Smooth muscle cell (in vitro differentiated cells): ENCODE results near the gene PLCH2. TPM values are rescaled to one million over a fixed set of nuclear protein-coding genes. Genes with fewer than 3 reads are reported as not detected.

Experiments
- DNase-seq: peaks from one replicate; lab custom pipeline; 2025; ENCODE audit not compliant: unreplicated experiment; lab: John Stamatoyannopoulos, UW
- H2AFZ ChIP-seq: fragments of 200-600 bp; sonication (generic); 2 replicates; pipeline ENCODE4 v1.6.0; 2016; ENCODE audit warnings: antibody characterized with exemption, low read depth, mild to moderate bottlenecking
- H3F3A ChIP-seq: fragments of 200-600 bp; sonication (generic); 2 replicates; pipeline ENCODE4 v1.6.0; 2017; ENCODE audit warnings: antibody characterized with exemption, low read depth
- H3K27ac ChIP-seq: fragments of 200-600 bp; sonication (generic); 2 replicates; pipeline ENCODE4 v1.5.1; 2016; ENCODE audit warnings: low read depth, mild to moderate bottlenecking
- H3K27me3 ChIP-seq: fragments of 200-600 bp; sonication (generic); 2 replicates; pipeline ENCODE4 v1.6.1; 2016; ENCODE audit warnings: low read depth, mild to moderate bottlenecking
- H3K36me3 ChIP-seq: fragments of 200-600 bp; sonication (generic); 2 replicates; pipeline ENCODE4 v1.5.1; 2016; ENCODE audit warnings: low read depth
- H3K4me1 ChIP-seq: fragments of 200-600 bp; sonication (generic); 2 replicates; pipeline ENCODE4 v1.5.1; 2016; ENCODE audit warnings: low read depth
- H3K4me2 ChIP-seq: fragments of 200-600 bp; sonication (generic); 2 replicates; pipeline ENCODE4 v1.6.0; 2016; ENCODE audit warnings: mild to moderate bottlenecking
- H3K4me3 ChIP-seq: fragments of 200-600 bp; sonication (generic); 2 replicates; pipeline ENCODE4 v1.5.1; 2016; ENCODE audit warnings: mild to moderate bottlenecking
- H3K79me2 ChIP-seq: fragments of 200-600 bp; sonication (generic); 2 replicates; pipeline ENCODE4 v1.6.0; 2016; ENCODE audit warnings: low read depth, mild to moderate bottlenecking
- H3K9ac ChIP-seq: fragments of 200-600 bp; sonication (generic); 2 replicates; pipeline ENCODE4 v1.6.0; 2016; ENCODE audit warnings: low read depth
- H3K9me3 ChIP-seq: fragments of 200-600 bp; sonication (generic); replicated peaks from 2 replicates; pipeline ENCODE4 v1.5.1; 2016; ENCODE audit warnings: low read depth
- H4K20me1 ChIP-seq: fragments of 200-600 bp; sonication (generic); 2 replicates; pipeline ENCODE4 v1.6.0; 2016; ENCODE audit warnings: low read depth
- WGBS: methylation state at CpG from one replicate; pipeline ENCODE4 v1.1.7; 2016; ENCODE audit warnings: low lambda C conversion rate; 5-methylcytosine and 5-hydroxymethylcytosine counted together
- polyA plus RNA-seq: library from polyadenylated mRNA; unstranded; fragments of >200 nt; fragmentation: Nextera tagmentation; extraction: Ambion mirVana; gene quantifications from 2 replicates; pipeline ENCODE4 v1.2.1, GENCODE V29; 2016
- total RNA-seq: library from RNA; depleted of rRNA; stranded (reverse); fragments of >200 nt; gene quantifications from 2 replicates; pipeline ENCODE4 v1.2.3, GENCODE V29; 2014
- TF ChIP-seq, protein P1 (sequence below): fragments of 200-600 bp; sonication (generic); IDR thresholded peaks from 2 replicates; pipeline ENCODE4 v1.5.1; 2017; ENCODE audit warnings: borderline replicate concordance, mild to moderate bottlenecking, antibody characterized with exemption; ENCODE audit not compliant: insufficient read depth, poor library complexity, severe bottlenecking

The PLCH2 gene
- total and polyA plus RNA-seq, 2 experiments from 2014 or later: 0.09 to 0.13 TPM

DNA sequence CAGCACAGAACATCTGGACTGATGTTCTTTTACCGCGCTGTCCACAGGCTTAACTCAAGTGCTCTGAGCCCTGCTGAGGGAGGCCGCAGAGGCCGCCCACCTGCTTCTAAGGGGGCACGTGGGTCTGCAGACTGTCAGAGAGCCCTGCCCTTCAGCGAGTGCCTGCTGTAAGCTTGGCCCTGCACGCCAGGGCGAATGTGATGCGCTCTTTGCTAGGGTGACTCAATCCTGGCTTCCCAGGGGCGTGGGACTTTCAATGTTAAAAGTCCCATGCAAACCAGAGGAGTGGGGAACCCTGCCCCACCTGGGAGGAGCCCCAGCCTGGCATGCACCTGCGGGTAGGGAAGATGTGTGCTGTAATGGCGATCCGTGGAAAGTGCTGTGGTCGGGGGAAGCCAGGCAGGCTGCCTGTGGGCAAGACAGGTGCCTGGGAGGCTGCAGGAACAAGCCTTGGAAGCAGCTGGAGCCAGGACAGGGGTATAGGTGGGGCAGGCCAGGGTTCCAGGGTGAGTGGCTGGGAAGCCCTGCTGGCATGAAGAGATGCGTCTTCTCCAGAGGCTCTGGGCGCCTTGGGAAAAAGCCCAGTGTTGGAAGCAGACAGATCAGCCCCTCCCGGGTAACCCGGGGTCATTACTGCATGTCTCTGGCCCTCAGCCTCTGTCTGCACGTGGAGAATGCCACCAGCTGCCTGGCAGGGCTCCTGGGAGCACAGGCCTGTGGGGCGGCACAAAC is 50.9 kb downstream of the PLCH2 start:
- H3K27ac ChIP-seq: peak overlapping the region; percentile 81
- TF ChIP-seq, protein P1, sequence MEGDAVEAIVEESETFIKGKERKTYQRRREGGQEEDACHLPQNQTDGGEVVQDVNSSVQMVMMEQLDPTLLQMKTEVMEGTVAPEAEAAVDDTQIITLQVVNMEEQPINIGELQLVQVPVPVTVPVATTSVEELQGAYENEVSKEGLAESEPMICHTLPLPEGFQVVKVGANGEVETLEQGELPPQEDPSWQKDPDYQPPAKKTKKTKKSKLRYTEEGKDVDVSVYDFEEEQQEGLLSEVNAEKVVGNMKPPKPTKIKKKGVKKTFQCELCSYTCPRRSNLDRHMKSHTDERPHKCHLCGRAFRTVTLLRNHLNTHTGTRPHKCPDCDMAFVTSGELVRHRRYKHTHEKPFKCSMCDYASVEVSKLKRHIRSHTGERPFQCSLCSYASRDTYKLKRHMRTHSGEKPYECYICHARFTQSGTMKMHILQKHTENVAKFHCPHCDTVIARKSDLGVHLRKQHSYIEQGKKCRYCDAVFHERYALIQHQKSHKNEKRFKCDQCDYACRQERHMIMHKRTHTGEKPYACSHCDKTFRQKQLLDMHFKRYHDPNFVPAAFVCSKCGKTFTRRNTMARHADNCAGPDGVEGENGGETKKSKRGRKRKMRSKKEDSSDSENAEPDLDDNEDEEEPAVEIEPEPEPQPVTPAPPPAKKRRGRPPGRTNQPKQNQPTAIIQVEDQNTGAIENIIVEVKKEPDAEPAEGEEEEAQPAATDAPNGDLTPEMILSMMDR: no peak
- DNase-seq: peak; percentile 63
- H3K36me3 ChIP-seq: no peaks in the 10 kb centered on the region
- peaks cover 41% of the 10 kb centered on the region for H3K27me3 ChIP-seq
- WGBS: 42% methylated on average over 20 of the region's 20 CpGs
- H3K4me1 ChIP-seq: peaks cover 22% of the 10 kb centered on the region
- H3K9me3 ChIP-seq: no peaks in the 10 kb centered on the region
- H3F3A ChIP-seq: no peaks in the 10 kb centered on the region
- H3K4me2 ChIP-seq: peak overlapping the region; percentile 84
- peak overlapping the region; percentile 83 for H3K9ac ChIP-seq
- H3K4me3 ChIP-seq: peak overlapping the region; percentile 99
- peaks cover 39% of the 10 kb centered on the region for H3K79me2 ChIP-seq
- H4K20me1 ChIP-seq: peaks cover 40% of the 10 kb centered on the region
- no peak overlapping the region for H2AFZ ChIP-seq

GRCh38 chr1:2527556-2527860 is 51.4 kb downstream of the PLCH2 start:
- Histone ChIP-seq H3K4me3 (no peak overlapping the region), H3K27ac (no peak overlapping the region), H3K9me3 (no peaks in the 10 kb centered on the region), H4K20me1 (peaks cover 35% of the 10 kb centered on the region), H3F3A (no peaks in the 10 kb centered on the region), H3K4me2 (no peak overlapping the region), H3K9ac (no peak overlapping the region), H2AFZ (no peak overlapping the region), H3K79me2 (peaks cover 34% of the 10 kb centered on the region), H3K36me3 (no peaks in the 10 kb centered on the region), H3K27me3 (peaks cover 46% of the 10 kb centered on the region), H3K4me1 (peaks cover 22% of the 10 kb centered on the region)
- TF ChIP-seq, protein P1: no peak
- WGBS: 94% methylated on average over 4 of the region's 4 CpGs
- DNase-seq: no peak

DNA sequence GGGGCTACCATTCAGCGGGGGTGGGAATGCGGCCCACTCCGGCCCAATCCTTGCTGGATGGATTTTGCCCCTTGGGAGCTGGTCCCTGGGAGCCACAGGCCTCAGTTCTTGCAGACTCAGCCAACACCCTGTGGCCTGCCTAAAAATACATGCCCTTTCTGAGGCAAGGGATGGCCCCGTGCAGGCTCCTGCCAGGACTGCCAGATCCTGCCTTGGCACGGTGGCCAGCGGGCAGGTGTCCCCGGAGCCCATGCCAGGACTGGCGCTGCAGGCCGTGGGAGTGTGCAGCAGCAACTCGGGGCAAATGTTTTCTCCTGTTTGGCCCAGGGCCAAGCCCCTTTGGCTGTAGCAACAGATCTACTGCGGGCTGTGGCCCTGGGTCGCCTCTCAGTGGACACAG is 51.9 kb downstream of the PLCH2 start:
- Histone ChIP-seq H3K36me3 (no peaks in the 10 kb centered on the region), H3K9me3 (no peaks in the 10 kb centered on the region), H4K20me1 (peaks cover 30% of the 10 kb centered on the region), H2AFZ (no peak overlapping the region), H3K9ac (no peak overlapping the region), H3K4me1 (peaks cover 25% of the 10 kb centered on the region), H3K27me3 (peaks cover 48% of the 10 kb centered on the region), H3K4me2 (no peak overlapping the region), H3F3A (no peaks in the 10 kb centered on the region), H3K4me3 (no peak overlapping the region), H3K79me2 (peaks cover 31% of the 10 kb centered on the region), H3K27ac (no peak overlapping the region)
- TF ChIP-seq, protein P1: no peak
- WGBS: 83% methylated on average over 12 of the region's 12 CpGs
- DNase-seq: no peak

DNA sequence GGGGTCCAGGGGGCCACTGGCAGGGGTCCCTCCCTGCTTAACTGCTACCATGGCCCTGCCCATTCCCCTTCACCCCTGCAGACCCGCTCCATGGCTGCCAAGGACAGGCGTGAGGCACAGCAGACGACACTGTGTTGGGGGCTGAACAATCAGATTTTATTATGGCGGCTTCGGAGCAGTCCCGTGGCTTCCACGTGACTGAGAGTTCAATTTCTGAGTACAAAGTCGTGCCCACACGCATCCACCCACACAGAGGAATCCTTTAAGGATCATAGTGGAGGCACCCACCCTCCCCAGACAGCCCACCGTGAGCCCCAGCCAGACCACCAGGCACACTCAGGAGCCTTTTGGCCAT is 52.5 kb downstream of the PLCH2 start:
- peaks cover 24% of the 10 kb centered on the region for H4K20me1 ChIP-seq
- WGBS: 59% methylated on average over 10 of the region's 10 CpGs
- no peak overlapping the region for H3K4me3 ChIP-seq
- H3K27ac ChIP-seq: no peak overlapping the region
- H3K79me2 ChIP-seq: peaks cover 25% of the 10 kb centered on the region
- H3K9ac ChIP-seq: no peak overlapping the region
- H3K4me1 ChIP-seq: peaks cover 31% of the 10 kb centered on the region
- H3K4me2 ChIP-seq: no peak overlapping the region
- no peaks in the 10 kb centered on the region for H3F3A ChIP-seq
- H2AFZ ChIP-seq: no peak overlapping the region
- peaks cover 51% of the 10 kb centered on the region for H3K27me3 ChIP-seq
- no peaks in the 10 kb centered on the region for H3K36me3 ChIP-seq
- DNase-seq: no peak
- TF ChIP-seq, protein P1: no peak
- no peaks in the 10 kb centered on the region for H3K9me3 ChIP-seq
